AG09319 (cell line): ENCODE results near the gene DNAJB5.

ENCODE experiments used
- DNase-seq: peaks from one replicate; pipeline ENCODE4 v3.0.0-alpha.2; 2010; ENCODE audit warnings: low read depth; ENCODE audit errors: extremely low read depth
- CTCF ChIP-seq: IDR thresholded peaks from 2 replicates; pipeline ENCODE4 v1.5.1; 2011; ENCODE audit warnings: low read depth, mild to moderate bottlenecking, inconsistent platforms, low read length, moderate library complexity

The DNAJB5 gene

GRCh38 chr9:34974664-34975063, 14.9 kb upstream of the DNAJB5 start:
- TF ChIP-seq CTCF, result no peak
- no peak for DNase-seq

GRCh38 chr9:34976441-34976840, 13.1 kb upstream of the DNAJB5 start:
- DNase-seq, result no peak
- no peak for TF ChIP-seq CTCF

GRCh38 chr9:34976992-34977391, 12.6 kb upstream of the DNAJB5 start:
- DNase-seq, result no peak
- TF ChIP-seq CTCF, result no peak

- no peak for TF ChIP-seq CTCF
- no peak for DNase-seq
These were observed 9.3 kb upstream of the DNAJB5 start for GRCh38 chr9:34980181-34980761.

- no peak for TF ChIP-seq CTCF
- no peak for DNase-seq
These were observed 7.2 kb upstream of the DNAJB5 start for GRCh38 chr9:34982361-34982760.

GRCh38 chr9:34983209-34983608, 6.3 kb upstream of the DNAJB5 start:
- TF ChIP-seq CTCF, result no peak
- no peak for DNase-seq

GRCh38 chr9:34984049-34984448, 5.5 kb upstream of the DNAJB5 start:
- DNase-seq, result no peak
- no peak for TF ChIP-seq CTCF
